NCI-H1092 treated with DMSO at 0.1 percent for 48 hours (cell line): ENCODE measurements around the gene SIN3B.
A peak's percentile ranks its signal among the peaks of the same experiment; 100 is the strongest.
"Not testable (repeated sequence)": the region's sequence is repeated elsewhere in the genome, so short reads cannot be mapped to it uniquely, and the experiment has no call there.

ENCODE experiments used
- DNase-seq: peaks from one replicate; lab custom pipeline; 2025; lab: John Stamatoyannopoulos, UW

SIN3B gene

DNA sequence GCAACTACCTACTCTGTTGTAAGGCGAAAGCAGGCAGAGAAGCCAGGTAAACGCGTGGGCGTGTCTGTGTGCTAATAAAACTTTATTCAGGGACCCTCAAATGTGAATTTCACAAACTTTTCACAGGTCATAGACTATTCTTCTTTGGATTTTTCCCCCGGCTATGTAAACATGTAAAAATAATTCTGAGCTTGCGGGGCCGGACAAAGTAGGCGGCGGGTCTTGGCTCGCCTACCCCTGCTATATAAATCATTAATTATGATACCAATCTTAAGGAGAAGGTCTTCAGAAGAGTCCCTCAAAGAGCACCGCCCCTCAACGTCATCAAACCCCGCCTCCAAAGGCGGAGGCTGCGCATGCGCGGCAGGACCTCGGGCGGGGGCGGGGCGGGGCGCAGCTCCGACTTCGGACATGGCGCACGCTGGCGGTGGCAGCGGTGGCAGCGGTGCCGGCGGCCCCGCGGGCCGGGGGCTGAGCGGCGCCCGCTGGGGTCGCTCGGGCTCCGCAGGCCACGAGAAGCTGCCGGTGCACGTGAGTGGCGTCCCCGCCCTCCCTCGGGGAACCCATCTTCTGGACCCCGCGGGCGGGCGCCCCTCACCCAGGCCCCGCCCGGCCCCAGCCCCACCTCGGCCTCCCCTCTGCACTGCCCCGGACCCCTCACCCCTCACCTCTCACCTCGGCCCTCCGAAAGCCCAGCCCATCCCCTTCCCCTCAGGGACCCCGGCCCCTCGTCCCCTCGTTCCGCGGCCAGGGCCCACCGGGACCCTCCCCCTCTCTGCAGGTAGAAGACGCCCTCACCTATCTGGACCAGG lies at the start of gene SIN3B:
Gene SIN3B (plus strand): TSS at position 389 of the 812 bp plus-strand sequence. CDS start 23 bp downstream, at position 412.
- DNase-seq, result peak; percentile 70

- DNase-seq, result no peak
These were observed 49.5 kb upstream of the SIN3B start for GRCh38 chr19:16779539-16780163.

- no peak for DNase-seq
These were observed 46.5 kb upstream of the SIN3B start for GRCh38 chr19:16782719-16783118.

GRCh38 chr19:16788479-16788878 lies 40.7 kb upstream of the SIN3B start:
- no peak for DNase-seq

DNA sequence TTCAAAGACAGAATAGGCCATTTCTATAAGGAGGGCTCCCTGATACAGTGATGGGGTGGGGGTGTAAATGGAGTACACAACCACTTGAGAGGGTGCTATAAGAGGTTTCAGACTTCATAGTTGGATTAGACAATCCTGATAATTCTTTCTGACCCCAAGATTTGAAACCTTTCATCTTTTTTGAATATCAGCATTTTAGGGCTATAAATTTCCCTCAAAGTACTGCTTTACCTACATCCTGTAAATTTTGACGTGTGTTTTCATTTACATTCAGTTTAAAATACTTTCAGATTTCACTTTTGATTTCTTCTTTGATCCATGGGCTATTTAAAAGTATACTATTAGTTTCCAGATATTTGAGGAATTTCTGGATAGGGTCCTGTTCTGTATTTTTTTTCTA lies 40.0 kb upstream of the SIN3B start:
- no peak for DNase-seq

- DNase-seq, result no peak
These were observed 39.1 kb upstream of the SIN3B start for GRCh38 chr19:16790051-16790450.

DNA sequence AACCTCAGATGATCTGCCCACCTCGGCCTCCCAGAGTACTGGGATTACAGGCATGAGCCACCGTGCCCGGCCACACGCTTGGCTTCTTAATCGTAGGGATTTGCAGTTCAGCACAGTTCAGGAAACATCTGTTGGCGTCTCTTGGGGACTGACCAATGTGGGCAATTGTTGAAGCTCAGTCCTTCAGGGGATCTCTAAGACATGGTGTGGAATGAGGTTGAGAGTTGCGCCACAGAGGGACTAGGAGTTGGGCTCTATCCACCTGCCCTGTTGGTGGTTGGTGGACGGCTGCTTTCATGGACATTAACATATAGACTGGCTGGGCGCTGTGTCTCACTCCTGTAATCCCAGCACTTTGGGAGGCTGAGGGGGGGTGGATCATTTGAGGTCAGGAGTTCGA lies 37.3 kb upstream of the SIN3B start:
- DNase-seq, result no peak

- DNase-seq, result no peak
These were observed 34.4 kb upstream of the SIN3B start for GRCh38 chr19:16794456-16795441.

GRCh38 chr19:16795731-16796130 lies 33.5 kb upstream of the SIN3B start:
- DNase-seq, result no peak

GRCh38 chr19:16797876-16798275 lies 31.3 kb upstream of the SIN3B start:
- no peak for DNase-seq

DNA sequence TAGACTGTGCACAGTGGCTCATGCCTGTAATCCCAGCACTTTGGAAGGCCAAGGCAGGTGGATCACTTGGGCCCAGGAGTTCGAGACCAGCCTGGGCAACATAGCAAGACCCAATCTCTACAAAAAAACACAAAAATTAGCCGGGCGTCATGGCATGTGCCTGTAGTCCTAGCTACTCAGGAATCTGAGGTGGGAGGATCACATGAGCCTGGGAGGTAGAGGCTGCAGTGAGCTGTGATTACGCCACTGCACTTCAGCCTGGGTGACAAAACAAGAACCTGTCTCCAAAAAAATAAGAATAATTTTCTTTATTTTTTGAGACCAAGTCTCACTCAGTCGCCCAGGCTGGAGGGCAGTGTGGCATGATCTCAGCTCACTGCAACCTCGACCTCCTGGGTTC lies 30.9 kb upstream of the SIN3B start:
- DNase-seq, result not testable (repeated sequence)

GRCh38 chr19:16799740-16800139 lies 29.5 kb upstream of the SIN3B start:
- DNase-seq, result no peak

- DNase-seq, result no peak
These were observed 27.6 kb upstream of the SIN3B start for GRCh38 chr19:16801600-16802013.

- no peak for DNase-seq
These were observed 25.0 kb upstream of the SIN3B start for GRCh38 chr19:16804176-16804575.

DNA sequence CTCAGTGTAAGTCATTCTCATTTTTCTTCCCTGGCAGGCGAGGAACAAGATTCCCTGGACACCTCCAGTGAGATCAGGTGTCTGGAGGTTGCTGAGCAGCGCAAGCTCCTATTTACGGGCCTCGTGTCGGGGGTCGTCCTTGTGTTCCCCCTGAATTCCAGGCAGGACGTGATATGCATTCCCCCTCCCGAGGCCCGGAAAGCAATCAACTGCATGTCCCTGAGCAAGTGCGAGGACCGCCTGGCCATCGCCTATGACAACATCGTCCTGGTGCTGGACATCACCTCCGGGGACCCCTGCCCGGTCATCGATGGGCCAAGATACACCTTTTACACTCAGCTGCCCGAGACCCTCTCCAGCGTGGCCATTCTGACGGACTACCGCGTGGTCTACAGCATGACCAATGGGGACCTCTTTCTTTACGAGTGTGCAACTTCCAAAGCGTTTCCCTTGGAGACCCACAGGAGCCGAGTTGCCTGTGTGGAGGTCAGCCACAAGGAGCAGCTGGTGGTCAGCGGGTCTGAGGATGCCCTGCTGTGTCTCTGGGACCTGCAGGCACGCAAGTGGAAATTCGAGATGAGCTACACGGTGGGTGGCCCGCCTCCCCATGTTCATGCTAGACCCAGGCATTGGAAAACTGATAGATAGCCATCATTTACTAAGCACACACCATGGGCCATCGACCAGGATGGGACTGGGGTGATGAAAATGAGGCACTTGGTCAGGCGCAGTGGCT lies 21.5 kb upstream of the SIN3B start:
- DNase-seq, result no peak

DNA sequence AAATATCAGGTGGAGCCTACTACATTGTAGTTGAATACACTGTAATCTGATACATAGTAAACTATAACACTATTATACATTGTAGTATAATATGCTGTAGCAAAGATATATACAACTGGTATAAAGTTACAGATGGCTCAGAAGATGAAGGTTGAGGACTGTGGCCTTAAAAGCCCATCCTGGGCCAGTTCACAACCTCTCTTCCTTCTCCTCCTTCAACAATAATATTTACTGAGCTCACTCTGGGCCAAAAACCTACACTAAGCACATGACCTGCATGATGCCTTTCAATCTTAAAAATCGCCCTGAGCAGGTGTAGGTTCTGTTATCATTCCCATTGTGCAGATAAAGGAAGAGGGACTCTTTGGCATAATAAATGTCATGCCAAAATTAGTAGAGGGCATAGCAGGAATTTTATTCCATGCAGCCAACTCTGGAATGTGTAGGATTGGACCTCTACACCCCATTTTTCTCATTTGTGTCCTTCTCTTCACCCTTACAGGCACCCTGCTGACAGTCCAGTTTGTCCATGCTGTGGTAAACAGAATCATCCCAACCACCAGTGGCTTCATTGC lies 14.6 kb upstream of the SIN3B start:
- DNase-seq, result peak; percentile 3

DNA sequence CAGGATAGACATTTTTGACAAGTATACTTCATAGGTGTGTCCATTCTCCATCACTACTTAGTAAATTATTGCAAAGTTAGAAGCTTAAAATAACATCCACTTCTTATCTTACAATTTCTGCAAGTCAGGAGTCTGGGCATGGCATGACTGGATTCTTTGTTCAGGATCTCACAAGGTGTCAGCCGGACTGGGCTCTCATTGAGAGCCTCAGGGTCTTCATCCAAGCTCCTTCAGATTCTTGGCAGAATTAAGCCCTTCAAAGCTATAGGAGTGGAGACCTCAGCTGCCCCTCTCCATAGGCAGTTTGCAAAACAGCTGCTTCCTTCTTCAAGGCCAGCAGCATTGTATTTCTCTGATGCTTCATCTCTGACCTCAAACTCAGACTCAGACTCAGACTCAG lies 9.1 kb upstream of the SIN3B start:
- DNase-seq, result no peak

DNA sequence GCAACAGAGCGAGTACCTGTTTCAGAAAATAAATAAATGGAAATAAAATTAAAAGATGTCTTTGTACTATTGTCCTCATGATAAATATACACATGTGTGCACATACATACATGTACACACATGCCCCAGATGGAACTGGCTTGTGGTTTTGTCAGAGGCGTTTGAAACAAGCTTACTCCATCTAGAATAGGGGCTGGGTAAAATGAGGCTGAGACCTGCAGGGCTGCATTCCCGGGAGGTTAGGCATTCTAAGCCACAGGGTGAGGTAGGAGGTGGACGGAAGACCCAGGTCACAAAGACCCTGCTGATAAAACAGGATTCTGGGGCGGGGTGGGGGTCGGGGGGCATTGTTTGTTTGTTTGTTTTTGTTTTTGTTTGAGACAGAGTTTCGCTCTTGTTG lies 8.1 kb upstream of the SIN3B start:
- DNase-seq, result no peak

GRCh38 chr19:16822648-16823047 lies 6.5 kb upstream of the SIN3B start:
- no peak for DNase-seq

- no peak for DNase-seq
These were observed 4.4 kb upstream of the SIN3B start for GRCh38 chr19:16824658-16825311.
